H1 (cell line): ENCODE measurements around the gene PSMF1. TPM values are rescaled to one million over a fixed set of nuclear protein-coding genes. Genes with fewer than 3 reads are reported as not detected.

Experiments used
- CHD7 ChIP-seq: fragments of 300-600 bp; sonication (generic); IDR thresholded peaks from 2 replicates; pipeline ENCODE4 v1.7.1; 2012; ENCODE audit warnings: low read length, moderate library complexity, mild to moderate bottlenecking, inconsistent platforms; ENCODE audit not compliant: insufficient replicate concordance
- FOSL1 ChIP-seq: IDR thresholded peaks from 2 replicates; pipeline ENCODE4 v1.6.1; 2011; ENCODE audit warnings: mild to moderate bottlenecking, low read depth, low read length, moderate library complexity; ENCODE audit not compliant: insufficient read depth
- SRF ChIP-seq: IDR thresholded peaks from 2 replicates; pipeline ENCODE4 v1.6.1; 2011; ENCODE audit warnings: mild to moderate bottlenecking, low read depth, low read length, moderate library complexity
- polyA plus RNA-seq, 7 experiments: library from polyadenylated mRNA; depleted of rRNA in 3 of 7; stranded (reverse) in 5 of 7; unstranded in 2 of 7; fragments of >200 nt in 5 of 7; fragments of 200-250 nt in 2 of 7; gene quantifications; 1 replicate in 5 of 7; 2 replicates in 1 of 7; 4 replicates in 1 of 7; pipeline versions ENCODE4 v1.2.1 to v1.2.3, GENCODE V29; 2011 to 2013; ENCODE audit warnings: missing spikeins in 2 of 7, mixed read lengths in 2 of 7
- total RNA-seq: library from RNA; stranded (reverse); fragmentation: NEBNext Ultra II Directional; extraction: Animal tissue kit (Norgen Biotek cat#: 25700); gene quantifications from 2 replicates; pipeline ENCODE4 v1.2.1, GENCODE V29; 2021

The PSMF1 gene
- total and polyA plus RNA-seq, 2 of the 8 experiments (the other 6 are each of a cell fraction or from before 2014, with no cell fraction given), result 106 to 159 TPM

GRCh38 chr20:1186367-1186991 is 68.1 kb downstream of the PSMF1 start (continued):
- TF ChIP-seq CHD7 (no peak), SRF (no peak), FOSL1 (no peak)
